GM19438 (cell line): Measurements from ENCODE around the gene ONECUT2.
"Not testable (repeated sequence)": the region's sequence is repeated elsewhere in the genome, so short reads cannot be mapped to it uniquely, and the experiment has no call there.

ENCODE experiments used
- ATAC-seq: cut with Tn5 transposase; IDR thresholded peaks from one replicate; pipeline ENCODE4 v1.9.1; 2021; ENCODE audit warnings: low read depth; ENCODE audit not compliant: unreplicated experiment

The ONECUT2 gene

GRCh38 chr18:57434536-57435494 is at the start of gene ONECUT2:
Gene ONECUT2 (plus strand): TSS chr18:57435374. CDS start chr18:57435717, 343 bp downstream.
- peak; percentile 94 for ATAC-seq

- ATAC-seq, result no peak
Observed at GRCh38 chr18:57389271-57389670, 45.9 kb upstream of the ONECUT2 start.

GRCh38 chr18:57390044-57390443 is 45.1 kb upstream of the ONECUT2 start:
- ATAC-seq, result no peak

GRCh38 chr18:57394749-57395148 is 40.4 kb upstream of the ONECUT2 start:
- not testable (repeated sequence) for ATAC-seq

DNA sequence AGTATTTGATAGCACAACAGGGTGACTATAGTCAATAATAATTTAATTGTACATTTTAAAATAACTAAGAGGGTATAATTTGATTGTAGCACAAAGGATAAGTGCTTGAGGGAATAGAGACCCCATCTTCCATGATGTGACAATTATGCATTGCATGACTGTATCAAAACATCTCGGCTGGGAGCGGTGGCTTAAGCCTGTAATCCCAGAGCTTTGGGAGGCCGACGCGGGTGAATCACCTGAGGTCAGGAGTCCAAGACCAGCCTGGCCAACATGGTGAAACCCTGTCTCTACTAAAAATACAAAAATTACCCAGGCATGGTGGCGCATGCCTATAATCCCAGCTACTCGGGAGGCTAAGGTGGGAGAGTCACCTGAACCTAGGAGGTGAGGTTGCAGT is 38.3 kb upstream of the ONECUT2 start:
- ATAC-seq, result not testable (repeated sequence)

GRCh38 chr18:57397440-57398132 is 37.6 kb upstream of the ONECUT2 start:
- ATAC-seq, result no peak

DNA sequence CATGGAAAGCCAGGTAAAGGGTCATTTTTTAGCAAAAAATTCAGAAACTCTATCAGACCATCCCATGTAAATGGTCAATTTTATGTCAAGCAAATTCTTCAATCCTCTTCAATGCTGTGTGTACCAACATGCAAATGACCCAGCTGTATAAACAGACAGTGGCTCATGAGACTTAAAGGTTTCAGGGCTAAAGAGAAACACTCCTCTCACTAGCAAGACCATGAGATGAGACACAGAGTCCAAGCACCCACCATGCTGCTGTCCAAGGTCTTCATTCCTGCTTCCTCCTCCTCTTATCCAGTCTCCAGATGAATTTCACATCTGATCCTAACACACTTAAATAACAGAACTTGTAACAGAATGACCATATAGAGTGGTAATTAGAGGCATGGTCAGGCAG is 30.8 kb upstream of the ONECUT2 start:
- no peak for ATAC-seq

- ATAC-seq, result no peak
Observed at GRCh38 chr18:57409650-57410049, 25.5 kb upstream of the ONECUT2 start.

DNA sequence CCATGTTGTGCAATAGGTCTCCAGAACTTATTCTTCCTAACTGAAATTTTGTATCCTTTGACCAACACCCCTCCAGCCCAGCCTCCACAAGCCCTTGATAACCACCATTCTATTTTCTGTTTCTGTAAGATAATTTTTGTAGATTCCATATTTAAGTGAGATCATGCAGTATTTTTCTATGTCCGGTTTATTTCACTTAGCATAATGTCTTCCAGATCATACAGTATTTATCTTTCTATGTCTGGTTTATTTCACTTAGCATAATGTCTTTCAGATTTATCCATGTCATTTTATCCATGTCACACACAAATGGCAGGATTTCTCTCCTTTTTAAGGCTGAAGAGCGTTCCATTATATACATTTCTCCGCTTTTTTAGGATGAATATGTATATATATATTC is 24.4 kb upstream of the ONECUT2 start:
- ATAC-seq, result no peak

DNA sequence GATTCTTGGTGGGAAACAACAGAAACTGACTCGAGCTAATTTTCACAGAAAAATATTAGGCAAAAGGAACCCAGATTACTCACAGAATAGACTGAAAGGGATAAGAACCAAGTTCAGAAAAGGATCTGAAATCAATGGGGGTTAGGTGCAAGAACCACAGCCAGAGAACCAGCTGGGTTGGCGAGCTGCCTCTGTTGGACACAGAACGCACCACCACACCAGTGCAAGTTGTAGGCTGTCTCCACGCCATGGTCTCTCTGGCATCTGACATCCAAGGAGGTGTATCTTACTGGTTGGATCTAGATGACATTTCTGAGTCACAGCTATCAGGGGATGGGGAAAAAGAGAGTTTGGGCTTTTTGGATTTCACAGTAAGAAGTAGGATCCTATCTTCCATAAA is 18.6 kb upstream of the ONECUT2 start:
- ATAC-seq, result no peak

GRCh38 chr18:57422313-57422872 is 12.8 kb upstream of the ONECUT2 start:
- no peak for ATAC-seq

- no peak for ATAC-seq
Observed at GRCh38 chr18:57423821-57424220, 11.4 kb upstream of the ONECUT2 start.

GRCh38 chr18:57425096-57425495 is 10.1 kb upstream of the ONECUT2 start:
- no peak for ATAC-seq

DNA sequence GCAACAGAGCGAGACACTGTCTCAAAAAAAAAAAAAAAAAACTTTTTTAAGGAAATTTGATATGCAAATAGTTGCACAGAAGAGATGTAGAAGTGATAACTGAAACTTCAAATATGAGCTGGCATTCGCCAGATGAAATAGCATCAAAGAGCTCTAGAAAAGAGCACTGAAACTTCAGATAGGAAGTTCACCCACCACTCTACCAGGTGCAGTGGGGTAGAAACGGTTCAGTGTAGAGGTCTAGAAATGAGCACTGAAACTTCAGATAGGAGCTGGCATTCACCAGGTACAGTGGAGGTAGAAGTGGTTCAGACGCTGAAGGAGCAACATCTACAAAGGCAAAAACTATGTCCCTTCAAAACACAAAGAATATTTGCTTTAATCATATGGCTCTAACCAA is 9.0 kb upstream of the ONECUT2 start:
- ATAC-seq, result no peak

DNA sequence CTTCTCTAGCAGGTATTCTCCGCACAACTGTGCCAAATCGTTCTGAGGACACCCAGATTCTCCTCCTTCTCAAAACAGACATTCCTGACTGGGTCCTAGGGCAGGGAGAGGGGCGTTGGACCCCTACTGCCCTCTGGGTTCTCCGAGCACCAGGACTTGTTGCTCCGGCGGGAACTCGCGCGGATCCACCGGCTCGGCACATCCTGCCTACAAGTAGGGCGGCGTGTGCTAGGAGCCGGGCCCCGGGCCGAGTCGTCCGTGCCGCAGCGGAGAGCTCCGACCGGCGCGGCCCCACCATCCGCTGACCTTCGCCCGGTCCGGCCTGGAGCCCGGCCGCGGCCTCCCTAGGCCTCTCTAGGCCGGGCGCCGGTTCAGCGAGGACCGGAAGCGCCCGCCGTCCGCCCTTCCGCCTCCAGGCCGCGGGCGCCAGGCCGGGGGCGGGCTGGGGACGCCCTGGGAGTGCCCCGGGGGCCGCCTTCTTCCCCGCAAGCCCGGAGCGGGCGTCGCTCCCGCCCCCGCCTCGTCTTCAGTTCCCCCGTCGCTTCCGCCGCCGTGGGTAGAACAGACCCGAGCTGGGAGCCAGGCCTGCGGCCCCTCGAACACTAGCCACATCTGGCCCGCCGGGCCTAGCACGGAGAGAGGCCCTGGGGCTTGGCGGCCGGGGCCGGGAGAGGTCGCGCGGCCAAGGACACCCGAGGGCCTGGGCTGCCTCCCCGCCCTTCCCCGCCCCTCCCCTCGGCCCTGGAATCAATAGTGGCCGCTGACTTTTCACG is 7.6 kb upstream of the ONECUT2 start:
- ATAC-seq, result no peak

GRCh38 chr18:57428221-57429150 is 6.7 kb upstream of the ONECUT2 start:
- no peak for ATAC-seq

- ATAC-seq, result no peak
Observed at GRCh38 chr18:57429167-57430078, 5.8 kb upstream of the ONECUT2 start.
